OCI-LY1 (cell line): ENCODE measurements around the gene F9.

Experiments used
- H2AFZ ChIP-seq: fragments of 200-600 bp; sonication (generic), shearing (Covaris generic); 2 replicates; pipeline ENCODE4 v1.6.0; 2014; ENCODE audit warnings: antibody characterized with exemption, mild to moderate bottlenecking, low read length
- H3F3A ChIP-seq: fragments of 200-600 bp; sonication (generic), shearing (Covaris generic); 2 replicates; pipeline ENCODE4 v1.6.0; 2014; ENCODE audit warnings: mild to moderate bottlenecking, antibody characterized with exemption, low read length, moderate library complexity; ENCODE audit not compliant: insufficient read depth
- H3K27ac ChIP-seq: fragments of 200-600 bp; sonication (generic); 2 replicates; pipeline ENCODE4 v1.5.1; 2014; ENCODE audit warnings: low read length, mixed run types, mild to moderate bottlenecking, low read depth; ENCODE audit not compliant: poor library complexity, severe bottlenecking
- H3K27me3 ChIP-seq: fragments of 200-600 bp; sonication (generic); 2 replicates; pipeline ENCODE4 v1.6.0; 2014; ENCODE audit warnings: antibody characterized with exemption, mild to moderate bottlenecking, low read length, moderate library complexity; ENCODE audit not compliant: insufficient read depth
- H3K36me3 ChIP-seq: fragments of 200-600 bp; sonication (generic); 2 replicates; pipeline ENCODE4 v1.6.1; 2014; ENCODE audit warnings: mild to moderate bottlenecking, antibody characterized with exemption, low read length, moderate library complexity, mixed read lengths; ENCODE audit not compliant: insufficient read depth
- H3K4me1 ChIP-seq: fragments of 200-600 bp; sonication (generic); 2 replicates; pipeline ENCODE4 v1.5.1; 2014; ENCODE audit warnings: mild to moderate bottlenecking, low read length, moderate library complexity; ENCODE audit not compliant: insufficient read depth, severe bottlenecking
- H3K4me2 ChIP-seq: fragments of 200-600 bp; sonication (generic), shearing (Covaris generic); 2 replicates; pipeline ENCODE4 v1.6.1; 2014; ENCODE audit warnings: low read length
- H3K4me3 ChIP-seq: fragments of 200-600 bp; sonication (generic); 2 replicates; pipeline ENCODE4 v1.5.1; 2014; ENCODE audit warnings: low read length, low read depth, mild to moderate bottlenecking, mixed read lengths; ENCODE audit not compliant: poor library complexity, severe bottlenecking
- H3K79me2 ChIP-seq: fragments of 200-600 bp; shearing (Covaris generic); 2 replicates; pipeline ENCODE4 v1.6.1; 2016; ENCODE audit warnings: mixed run types, low read length, mixed read lengths; ENCODE audit not compliant: insufficient read depth
- H3K9ac ChIP-seq: fragments of 200-600 bp; sonication (generic), shearing (Covaris generic); 2 replicates; pipeline ENCODE4 v1.6.1; 2014; ENCODE audit warnings: mild to moderate bottlenecking, low read length, mixed read lengths
- H3K9me2 ChIP-seq: fragments of 200-600 bp; sonication (generic), shearing (Covaris generic); 2 replicates; pipeline ENCODE4 v1.6.1; 2014; ENCODE audit warnings: low read depth, mild to moderate bottlenecking, low read length, mixed read lengths
- H3K9me3 ChIP-seq: fragments of 200-600 bp; shearing (Covaris generic); 2 replicates; pipeline ENCODE4 v1.6.1; 2014; ENCODE audit warnings: low read length, mixed read lengths
- H4K20me1 ChIP-seq: fragments of 200-600 bp; sonication (generic), shearing (Covaris generic); 2 replicates; pipeline ENCODE4 v1.6.0; 2016; ENCODE audit warnings: mild to moderate bottlenecking, low read length; ENCODE audit not compliant: insufficient read depth
- EZH2 ChIP-seq: fragments of 200-600 bp; sonication (generic), shearing (Covaris generic); IDR thresholded peaks from 2 replicates; pipeline ENCODE4 v1.8.0; 2017; ENCODE audit warnings: borderline replicate concordance, mixed run types, mild to moderate bottlenecking, antibody characterized with exemption, low read length, moderate library complexity, mixed read lengths
- TF ChIP-seq, protein P1 (sequence below): fragments of 200-600 bp; sonication (generic), shearing (Covaris generic); IDR thresholded peaks from 2 replicates; pipeline ENCODE4 v1.5.1; 2017; ENCODE audit warnings: mild to moderate bottlenecking, antibody characterized with exemption, low read length, moderate library complexity, mixed read lengths

Gene F9

DNA sequence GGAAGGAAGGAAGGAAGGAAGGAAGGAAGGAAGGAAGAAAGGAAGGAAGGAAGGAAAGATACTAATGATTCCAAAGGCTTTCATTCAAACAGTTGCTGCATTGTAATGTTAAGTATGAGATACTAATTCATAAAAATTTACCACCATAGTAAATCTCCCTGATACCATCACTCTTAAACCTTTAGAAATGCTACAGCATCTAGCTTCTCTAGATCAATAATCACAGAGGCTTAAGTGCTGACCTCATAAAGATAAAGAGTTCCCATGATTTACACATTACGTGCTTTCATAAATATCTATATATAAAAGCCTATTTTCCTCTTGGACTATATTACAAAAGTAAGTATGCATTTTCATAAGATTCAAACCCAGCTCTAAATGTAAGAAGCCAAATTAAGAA lies 36.4 kb downstream of the F9 start:
- Histone ChIP-seq H3K4me3 (no peak overlapping the region), H4K20me1 (no peaks in the 10 kb centered on the region), H3K9ac (no peak overlapping the region), H3K4me2 (no peak overlapping the region), H3K9me2 (no peaks in the 10 kb centered on the region), H3F3A (no peaks in the 10 kb centered on the region), H3K27me3 (no peaks in the 10 kb centered on the region), H3K36me3 (no peaks in the 10 kb centered on the region), H3K27ac (no peak overlapping the region), H3K79me2 (no peaks in the 10 kb centered on the region), H3K4me1 (no peaks in the 10 kb centered on the region), H2AFZ (no peak overlapping the region), H3K9me3 (no peaks in the 10 kb centered on the region)
- TF ChIP-seq, protein P1, sequence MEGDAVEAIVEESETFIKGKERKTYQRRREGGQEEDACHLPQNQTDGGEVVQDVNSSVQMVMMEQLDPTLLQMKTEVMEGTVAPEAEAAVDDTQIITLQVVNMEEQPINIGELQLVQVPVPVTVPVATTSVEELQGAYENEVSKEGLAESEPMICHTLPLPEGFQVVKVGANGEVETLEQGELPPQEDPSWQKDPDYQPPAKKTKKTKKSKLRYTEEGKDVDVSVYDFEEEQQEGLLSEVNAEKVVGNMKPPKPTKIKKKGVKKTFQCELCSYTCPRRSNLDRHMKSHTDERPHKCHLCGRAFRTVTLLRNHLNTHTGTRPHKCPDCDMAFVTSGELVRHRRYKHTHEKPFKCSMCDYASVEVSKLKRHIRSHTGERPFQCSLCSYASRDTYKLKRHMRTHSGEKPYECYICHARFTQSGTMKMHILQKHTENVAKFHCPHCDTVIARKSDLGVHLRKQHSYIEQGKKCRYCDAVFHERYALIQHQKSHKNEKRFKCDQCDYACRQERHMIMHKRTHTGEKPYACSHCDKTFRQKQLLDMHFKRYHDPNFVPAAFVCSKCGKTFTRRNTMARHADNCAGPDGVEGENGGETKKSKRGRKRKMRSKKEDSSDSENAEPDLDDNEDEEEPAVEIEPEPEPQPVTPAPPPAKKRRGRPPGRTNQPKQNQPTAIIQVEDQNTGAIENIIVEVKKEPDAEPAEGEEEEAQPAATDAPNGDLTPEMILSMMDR, result no peak
- no peak for TF ChIP-seq EZH2

DNA sequence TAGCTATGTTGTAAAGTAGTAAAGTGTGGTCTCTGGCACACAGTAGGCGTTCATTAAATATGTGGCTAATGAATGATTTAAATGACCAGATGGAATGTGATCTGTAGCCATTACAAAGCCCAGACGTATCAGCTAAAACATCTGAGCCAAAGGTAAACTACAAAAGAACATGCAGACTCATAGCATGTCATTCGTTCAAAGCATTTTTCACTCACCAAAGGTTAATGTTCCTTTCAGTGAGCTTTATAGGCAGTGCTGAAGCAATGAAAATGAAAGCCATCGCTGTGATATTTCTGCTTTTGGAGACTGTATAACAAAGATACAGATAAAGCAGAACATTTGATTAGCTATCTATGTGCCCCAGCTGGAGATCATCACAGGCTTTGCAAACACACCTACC lies 50.5 kb downstream of the F9 start:
- Histone ChIP-seq H3K9me3 (no peaks in the 10 kb centered on the region), H3K79me2 (no peaks in the 10 kb centered on the region), H3K4me1 (no peaks in the 10 kb centered on the region), H3K4me3 (no peak overlapping the region), H3K9ac (no peak overlapping the region), H3K36me3 (no peaks in the 10 kb centered on the region), H3K27me3 (no peaks in the 10 kb centered on the region), H4K20me1 (no peaks in the 10 kb centered on the region), H2AFZ (no peak overlapping the region), H3K27ac (no peak overlapping the region), H3F3A (no peaks in the 10 kb centered on the region), H3K4me2 (no peak overlapping the region), H3K9me2 (no peaks in the 10 kb centered on the region)
- TF ChIP-seq, protein P1, result no peak
- TF ChIP-seq EZH2, result no peak

DNA sequence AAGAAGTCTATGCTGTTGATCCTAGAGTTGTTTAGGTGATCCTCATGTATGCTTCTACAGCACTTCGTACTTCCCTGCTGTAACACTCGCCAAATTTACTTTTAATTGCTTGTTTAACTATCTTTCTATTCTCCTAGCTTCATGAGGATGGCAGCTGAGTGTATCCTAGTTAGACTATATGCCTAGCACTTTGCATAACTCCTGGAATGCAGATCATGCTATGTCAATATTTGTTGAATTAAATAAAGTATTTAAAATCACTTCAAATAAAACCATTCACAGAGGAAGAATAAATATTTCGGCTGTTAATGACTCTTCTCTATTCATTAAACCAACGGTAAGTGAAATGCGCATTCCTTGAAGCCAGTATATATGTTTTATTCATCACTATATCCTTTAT lies 55.1 kb downstream of the F9 start:
- H3K9me2 ChIP-seq, result no peaks in the 10 kb centered on the region
- no peaks in the 10 kb centered on the region for H3K4me1 ChIP-seq
- no peaks in the 10 kb centered on the region for H3K27me3 ChIP-seq
- no peaks in the 10 kb centered on the region for H3F3A ChIP-seq
- no peak overlapping the region for H3K4me2 ChIP-seq
- no peaks in the 10 kb centered on the region for H3K36me3 ChIP-seq
- no peaks in the 10 kb centered on the region for H3K9me3 ChIP-seq
- no peak overlapping the region for H2AFZ ChIP-seq
- TF ChIP-seq EZH2, result no peak
- TF ChIP-seq, protein P1, result no peak
- no peaks in the 10 kb centered on the region for H3K79me2 ChIP-seq
- H3K4me3 ChIP-seq, result no peak overlapping the region
- H3K27ac ChIP-seq, result no peak overlapping the region
- H4K20me1 ChIP-seq, result no peaks in the 10 kb centered on the region
- H3K9ac ChIP-seq, result no peak overlapping the region
